Fibroblast of peridontal ligament (primary cell): Measurements from ENCODE around the gene SNX3.

ENCODE experiments used
- DNase-seq: peaks from one replicate; pipeline ENCODE4 v3.0.0-alpha.2; 2010; ENCODE audit errors: extremely low read depth

Gene SNX3

GRCh38 chr6:108203189-108204112 lies 57.4 kb downstream of the SNX3 start:
- no peak for DNase-seq

GRCh38 chr6:108200631-108201030 lies 60.2 kb downstream of the SNX3 start:
- DNase-seq = peak; percentile 68

- no peak for DNase-seq
Observed at GRCh38 chr6:108200186-108200585, 60.7 kb downstream of the SNX3 start.

GRCh38 chr6:108198761-108199498 lies 61.9 kb downstream of the SNX3 start:
- DNase-seq = no peak

GRCh38 chr6:108195209-108195608 lies 65.6 kb downstream of the SNX3 start:
- no peak for DNase-seq

- no peak for DNase-seq
Observed at GRCh38 chr6:108194503-108194902, 66.3 kb downstream of the SNX3 start.

GRCh38 chr6:108193835-108194234 lies 67.0 kb downstream of the SNX3 start:
- DNase-seq = no peak

GRCh38 chr6:108193131-108193530 lies 67.7 kb downstream of the SNX3 start:
- DNase-seq = no peak

- DNase-seq = no peak
Observed at GRCh38 chr6:108187519-108187918, 73.3 kb downstream of the SNX3 start.

- DNase-seq = no peak
Observed at GRCh38 chr6:108186226-108186625, 74.6 kb downstream of the SNX3 start.

GRCh38 chr6:108180776-108181175 lies 80.1 kb downstream of the SNX3 start:
- DNase-seq = no peak

- DNase-seq = no peak
Observed at GRCh38 chr6:108180266-108180665, 80.6 kb downstream of the SNX3 start.

GRCh38 chr6:108179741-108180140 lies 81.1 kb downstream of the SNX3 start:
- DNase-seq = no peak

GRCh38 chr6:108176281-108177089 lies 84.4 kb downstream of the SNX3 start:
- no peak for DNase-seq

- no peak for DNase-seq
Observed at GRCh38 chr6:108175592-108176279, 85.1 kb downstream of the SNX3 start.

GRCh38 chr6:108175176-108175591 lies 85.7 kb downstream of the SNX3 start:
- DNase-seq = no peak

GRCh38 chr6:108174371-108175175 lies 86.3 kb downstream of the SNX3 start:
- DNase-seq = peak; percentile 21

- no peak for DNase-seq
Observed at GRCh38 chr6:108171918-108172516, 88.8 kb downstream of the SNX3 start.

GRCh38 chr6:108171291-108171917 lies 89.4 kb downstream of the SNX3 start:
- DNase-seq = no peak
